HG02884 (cell line): ENCODE data around the gene EHBP1.

ENCODE experiments used
- ATAC-seq: cut with Tn5 transposase; IDR thresholded peaks from one replicate; pipeline ENCODE4 v1.9.1; 2021; ENCODE audit warnings: mild to moderate bottlenecking, moderate library complexity; ENCODE audit not compliant: unreplicated experiment

Gene EHBP1

DNA sequence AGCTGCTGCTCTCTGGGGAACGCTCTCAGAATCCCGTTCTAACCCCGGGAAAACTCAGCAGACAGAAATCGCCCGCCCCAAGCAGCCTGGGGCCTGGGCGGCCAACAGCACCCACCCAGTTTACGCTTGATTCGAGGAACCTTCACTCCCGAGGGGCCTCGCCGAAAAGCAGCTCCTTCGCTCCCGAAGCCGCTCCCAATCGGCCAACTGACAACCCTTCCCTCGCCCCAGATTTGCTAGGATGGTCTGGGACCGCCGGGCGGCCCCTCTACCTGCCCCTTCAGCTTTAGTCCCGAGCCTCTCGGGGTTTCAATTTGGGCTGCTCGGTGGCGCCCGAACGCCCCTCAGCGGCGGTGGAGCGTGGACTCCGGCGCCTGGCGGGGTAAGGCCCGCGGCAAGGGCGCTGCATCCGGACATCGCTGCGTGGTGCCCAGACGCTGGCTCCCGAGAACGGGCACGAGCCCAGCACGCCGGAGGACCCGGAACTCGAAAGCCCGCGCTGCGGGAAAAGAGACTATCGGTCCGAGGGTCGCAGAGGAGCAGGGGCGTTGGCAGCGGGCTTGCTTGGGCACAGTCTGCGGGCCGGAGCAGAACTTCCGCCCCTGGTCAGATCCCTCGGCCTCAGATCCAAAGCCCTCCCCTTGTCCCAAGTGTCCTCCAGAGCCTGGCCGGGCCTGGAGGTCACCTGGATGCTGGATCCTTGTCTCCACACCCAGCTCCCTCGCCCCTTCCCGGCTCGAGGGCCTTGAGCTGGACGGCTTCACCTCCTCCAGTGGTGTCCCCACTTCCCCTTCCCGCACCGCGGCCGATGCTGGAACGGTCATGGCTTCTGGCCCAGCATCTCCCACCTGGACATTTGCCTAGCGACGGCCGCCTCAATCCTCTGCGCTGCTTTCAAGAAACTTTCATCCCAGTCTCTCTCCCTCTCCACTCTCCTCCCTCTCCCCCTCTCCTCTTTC is 342.1 kb downstream of the EHBP1 start:
- ATAC-seq = no peak

- ATAC-seq = no peak
Observed at GRCh38 chr2:63048367-63049171, 343.1 kb downstream of the EHBP1 start.

DNA sequence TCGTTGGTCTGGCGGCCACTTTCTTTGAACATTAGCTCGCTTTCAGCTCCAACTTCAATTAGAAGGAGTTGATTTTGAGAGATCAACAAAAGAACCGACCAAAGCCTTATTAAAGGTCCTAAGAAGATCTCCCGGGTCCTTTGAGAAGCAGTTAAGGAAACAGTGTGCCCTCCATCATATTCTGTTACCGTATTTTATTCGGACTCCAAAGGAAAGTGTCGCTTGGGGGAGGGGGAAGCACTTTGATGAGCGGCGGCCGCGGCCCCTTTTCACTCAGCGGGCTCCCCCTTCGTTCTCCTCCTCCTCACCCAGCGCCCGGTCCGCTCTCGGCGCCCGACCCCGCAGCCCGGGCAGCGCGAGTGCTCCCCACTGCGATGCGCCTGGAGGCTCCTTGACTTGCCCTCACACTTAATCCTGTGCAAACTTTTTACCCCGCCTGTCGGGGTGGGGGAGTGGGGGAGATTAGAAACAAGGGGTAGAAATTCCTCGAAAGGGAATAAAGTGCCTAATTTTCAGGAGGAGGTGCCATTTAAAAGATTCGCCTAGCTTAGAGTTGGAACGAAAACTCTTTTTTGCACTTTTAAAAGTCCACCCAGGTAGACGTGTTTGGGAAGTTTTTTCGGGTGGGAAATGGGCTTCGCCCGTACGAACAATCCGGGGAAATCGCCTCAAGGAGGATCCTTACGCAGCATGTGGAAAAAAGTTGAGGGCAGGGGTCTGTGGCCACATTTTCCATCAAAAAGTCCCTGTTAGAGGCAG is 343.9 kb downstream of the EHBP1 start:
- no peak for ATAC-seq

DNA sequence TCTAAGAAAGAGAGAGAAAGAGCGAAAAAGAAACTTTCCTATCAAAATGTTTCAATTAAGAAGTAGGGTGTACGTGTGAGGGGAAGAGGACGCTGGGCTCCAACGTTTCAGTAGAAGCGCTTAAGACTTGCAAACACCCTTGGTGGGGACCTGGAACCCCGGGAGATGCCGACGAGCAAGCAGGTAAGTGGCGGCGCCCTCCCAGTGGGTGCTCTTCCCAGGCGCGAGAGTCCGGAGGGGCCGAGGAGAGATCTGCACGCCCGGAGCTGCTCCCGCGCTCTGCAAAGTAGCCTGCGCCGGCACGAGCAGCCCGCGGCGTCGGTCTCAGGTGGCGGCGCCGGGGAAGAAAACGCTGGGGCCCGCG is 344.4 kb downstream of the EHBP1 start:
- ATAC-seq = peak; percentile 29

- ATAC-seq = peak; percentile 77
Observed at GRCh38 chr2:63050334-63051041, 345.0 kb downstream of the EHBP1 start, which contains the start of gene OTX1. Gene OTX1 (plus strand): TSS chr2:63050830. CDS start chr2:63052991, 2,161 bp downstream.

DNA sequence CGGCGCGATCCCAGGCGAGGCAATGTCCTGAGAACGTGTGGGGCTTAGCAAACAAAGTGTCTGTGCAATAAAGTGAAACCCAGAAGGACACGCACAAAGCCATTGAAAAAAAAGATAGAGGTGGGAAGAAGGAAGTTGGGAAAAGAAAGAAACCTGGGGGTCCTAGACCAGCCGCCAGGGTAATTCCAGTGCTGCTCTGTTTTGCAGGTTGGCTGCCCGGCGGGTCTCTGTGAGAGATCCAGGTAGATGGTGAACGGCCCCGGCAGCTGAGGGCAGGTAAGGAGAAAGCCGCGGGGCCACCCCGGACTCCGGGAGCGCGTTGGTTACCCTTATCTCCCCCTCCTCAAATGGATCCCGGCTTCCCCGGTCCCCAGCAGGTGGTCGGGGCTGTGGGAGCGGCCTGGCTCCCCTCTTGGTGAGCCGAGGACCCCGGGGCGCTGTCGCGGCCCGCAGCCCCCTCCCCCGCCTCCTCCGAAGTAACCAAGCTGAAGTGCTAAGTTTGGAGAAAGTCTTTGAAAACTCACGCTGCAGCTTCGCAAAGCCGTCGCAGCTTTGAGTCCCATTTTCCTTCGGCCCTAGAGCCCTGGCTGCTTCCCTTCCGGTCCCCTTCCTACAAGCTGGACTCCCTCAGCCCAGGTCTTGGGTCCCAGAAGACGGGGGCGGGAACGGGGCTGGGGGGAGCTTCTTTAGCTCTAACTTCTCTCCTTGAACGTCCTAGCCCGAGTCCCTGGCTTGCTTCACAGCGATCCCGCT is 345.7 kb downstream of the EHBP1 start:
- ATAC-seq = no peak

DNA sequence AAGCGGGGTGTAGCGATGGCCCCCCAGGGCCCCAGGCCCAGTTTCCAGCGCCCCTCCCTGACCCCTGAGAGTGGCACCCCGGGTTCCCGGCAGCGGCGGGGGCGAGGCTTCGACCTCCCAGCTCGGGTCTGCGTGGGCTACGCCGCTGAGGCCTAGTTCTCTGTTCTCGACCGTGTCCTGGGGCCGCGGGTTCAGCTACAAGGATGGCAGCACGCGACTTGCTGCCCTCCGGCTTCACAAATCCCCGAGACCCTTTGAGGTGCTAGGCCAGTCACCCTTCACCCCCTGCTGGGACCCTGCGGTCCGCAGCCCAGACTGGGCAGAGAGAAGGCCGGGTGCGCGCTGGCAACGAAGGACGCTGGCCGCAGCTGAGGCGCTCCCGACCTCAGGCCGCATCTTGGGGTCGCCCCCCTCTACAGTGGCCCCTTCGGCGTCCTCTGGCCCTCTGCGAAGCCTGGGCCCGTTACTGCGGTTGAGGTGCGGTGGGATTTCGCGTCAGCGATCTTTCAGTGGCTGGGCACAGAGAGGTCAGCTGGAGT is 346.4 kb downstream of the EHBP1 start:
- ATAC-seq = no peak

GRCh38 chr2:63052411-63053080 is 347.0 kb downstream of the EHBP1 start:
- no peak for ATAC-seq

- ATAC-seq = no peak
Observed at GRCh38 chr2:63053081-63053888, 347.8 kb downstream of the EHBP1 start.

GRCh38 chr2:63053889-63054602 is 348.5 kb downstream of the EHBP1 start:
- no peak for ATAC-seq

- no peak for ATAC-seq
Observed at GRCh38 chr2:63054841-63055225, 349.3 kb downstream of the EHBP1 start.

GRCh38 chr2:63055226-63056106 is 350.0 kb downstream of the EHBP1 start:
- ATAC-seq = no peak

- ATAC-seq = no peak
Observed at GRCh38 chr2:63056107-63057050, 350.9 kb downstream of the EHBP1 start.

GRCh38 chr2:63057249-63058143 is 352.0 kb downstream of the EHBP1 start:
- no peak for ATAC-seq
